ENCODE data around the gene BPIFB3. TPM values are rescaled to one million over a fixed set of nuclear protein-coding genes. Genes with fewer than 3 reads are reported as not detected.

Gene BPIFB3
- total RNA-seq, 2 experiments from 2014 or later: not detected

- H3K27ac Mint-ChIP-seq: no peak overlapping the region
- Histone ChIP-seq H3K27ac (ENCODE audit: low read depth in 1 of 2, low read length in 2 of 2) (no peak overlapping the region), H3K4me1 (ENCODE audit: insufficient read depth, low read length) (no peaks in the 10 kb centered on the region), H3K36me3 (ENCODE audit: insufficient read depth, low read length) (no peaks in the 10 kb centered on the region), H3K9me3 (ENCODE audit: control insufficient read depth in 1 of 2, insufficient read depth in 1 of 2, low read length in 2 of 2) (peaks cover 0 to 10% of the 10 kb centered on the region in 2 experiments), H3K27me3 (ENCODE audit: control insufficient read depth in 1 of 2, insufficient read depth in 2 of 2, low read length in 2 of 2) (no peaks in the 10 kb centered on the region), H3K4me3 (ENCODE audit: low read length) (no peak overlapping the region)
- POLR2A ChIA-PET: no interaction called here
- intact Hi-C loops (cut with DNase I, micrococcal nuclease): no loop called here
- ATAC-seq (ENCODE audit: poor library complexity) (no peak), DNase-seq (no peak)
- H3K4me1 Mint-ChIP-seq (ENCODE audit: low read depth): no peaks in the 10 kb centered on the region
- H3K9me3 Mint-ChIP-seq: no peaks in the 10 kb centered on the region
- no peak overlapping the region for H3K4me3 Mint-ChIP-seq
- CTCF ChIA-PET: no interaction called here
- no peaks in the 10 kb centered on the region for H3K27me3 Mint-ChIP-seq
- H3K36me3 Mint-ChIP-seq (ENCODE audit: low read depth): no peaks in the 10 kb centered on the region
- TF ChIP-seq CTCF (IDR thresholded peaks at IDR 0.05): no peak
These were observed 31.4 kb upstream of the BPIFB3 start for GRCh38 chr20:33022289-33022688.

GRCh38 chr20:33022694-33023438, 30.8 kb upstream of the BPIFB3 start:
- H3K9me3 Mint-ChIP-seq: no peaks in the 10 kb centered on the region
- no peak for TF ChIP-seq CTCF (IDR thresholded peaks at IDR 0.05)
- no peak overlapping the region for H3K27ac Mint-ChIP-seq
- ChIA-PET CTCF (no interaction called here), POLR2A (no interaction called here)
- no peaks in the 10 kb centered on the region for H3K27me3 ChIP-seq (ENCODE audit: control insufficient read depth in 1 of 2, insufficient read depth in 2 of 2, low read length in 2 of 2)
- H3K4me3 ChIP-seq (ENCODE audit: low read length): no peak overlapping the region
- no peaks in the 10 kb centered on the region for H3K36me3 ChIP-seq (ENCODE audit: insufficient read depth, low read length)
- H3K4me1 ChIP-seq (ENCODE audit: insufficient read depth, low read length): no peaks in the 10 kb centered on the region
- intact Hi-C loops (cut with DNase I, micrococcal nuclease): no loop called here
- H3K36me3 Mint-ChIP-seq (ENCODE audit: low read depth): no peaks in the 10 kb centered on the region
- H3K4me3 Mint-ChIP-seq: no peak overlapping the region
- peaks cover 0 to 10% of the 10 kb centered on the region in 2 experiments for H3K9me3 ChIP-seq (ENCODE audit: control insufficient read depth in 1 of 2, insufficient read depth in 1 of 2, low read length in 2 of 2)
- H3K4me1 Mint-ChIP-seq (ENCODE audit: low read depth): no peaks in the 10 kb centered on the region
- DNase-seq (no peak), ATAC-seq (ENCODE audit: poor library complexity) (no peak)
- H3K27me3 Mint-ChIP-seq: no peaks in the 10 kb centered on the region
- H3K27ac ChIP-seq (ENCODE audit: low read depth in 1 of 2, low read length in 2 of 2): no peak overlapping the region

- CTCF ChIA-PET: no interaction called here
- no peaks in the 10 kb centered on the region for H3K27me3 Mint-ChIP-seq
- H3K27ac ChIP-seq (ENCODE audit: low read depth in 1 of 2, low read length in 2 of 2): no peak overlapping the region
- H3K4me3 Mint-ChIP-seq: no peak overlapping the region
- no peaks in the 10 kb centered on the region for H3K36me3 ChIP-seq (ENCODE audit: insufficient read depth, low read length)
- TF ChIP-seq CTCF (IDR thresholded peaks at IDR 0.05): no peak
- H3K27ac Mint-ChIP-seq: no peak overlapping the region
- H3K36me3 Mint-ChIP-seq (ENCODE audit: low read depth): no peaks in the 10 kb centered on the region
- H3K27me3 ChIP-seq (ENCODE audit: control insufficient read depth in 1 of 2, insufficient read depth in 2 of 2, low read length in 2 of 2): no peaks in the 10 kb centered on the region
- intact Hi-C loops (cut with DNase I, micrococcal nuclease): no loop called here
- peaks cover 0 to 10% of the 10 kb centered on the region in 2 experiments for H3K9me3 ChIP-seq (ENCODE audit: control insufficient read depth in 1 of 2, insufficient read depth in 1 of 2, low read length in 2 of 2)
- H3K4me1 ChIP-seq (ENCODE audit: insufficient read depth, low read length): no peaks in the 10 kb centered on the region
- no peak overlapping the region for H3K4me3 ChIP-seq (ENCODE audit: low read length)
- ATAC-seq (ENCODE audit: poor library complexity): no peak
- no peaks in the 10 kb centered on the region for H3K9me3 Mint-ChIP-seq
- POLR2A ChIA-PET: no interaction called here
- H3K4me1 Mint-ChIP-seq (ENCODE audit: low read depth): no peaks in the 10 kb centered on the region
- no peak for DNase-seq
These were observed 30.1 kb upstream of the BPIFB3 start for GRCh38 chr20:33023439-33024242.

All from CD4-positive, alpha-beta T cell (primary cell).